Measurements from ENCODE around the gene ZNF649. TPM values are rescaled to one million over a fixed set of nuclear protein-coding genes. Genes with fewer than 3 reads are reported as not detected.
"Not testable (repeated sequence)": the region's sequence is repeated elsewhere in the genome, so short reads cannot be mapped to it uniquely, and the experiment has no call there.

Gene ZNF649
- total RNA-seq, 2 donors from 2014 or later: 26.5 to 33.5 TPM

DNA sequence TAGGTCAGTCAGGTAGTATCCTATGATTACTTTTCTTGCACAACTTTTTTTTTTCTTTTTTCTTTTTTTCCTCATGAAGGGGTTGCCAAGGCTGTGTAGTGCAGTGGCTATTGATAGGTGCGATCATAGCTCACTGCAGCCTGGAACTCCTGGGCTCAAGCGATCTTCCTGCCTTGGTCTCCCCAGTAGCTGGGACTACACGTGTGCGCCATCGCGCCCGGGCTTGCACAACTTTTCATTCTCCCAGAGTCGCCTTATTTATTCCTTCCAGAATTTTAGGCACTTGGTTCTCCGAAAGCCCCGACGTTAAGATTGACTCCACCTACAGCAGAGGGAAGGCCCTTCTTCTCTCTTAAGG, 21.6 kb upstream of the ZNF649 start:
- Histone ChIP-seq H3K27ac (peak overlapping the region; percentile 90), H3K4me1 (replicated peaks) (no peaks in the 10 kb centered on the region), H3K4me3 (peak overlapping the region; percentile 56 to 62), H3K27me3 (replicated peaks; ENCODE audit: insufficient read depth) (no peaks in the 10 kb centered on the region), H3K9me3 (peaks cover 6% of the 10 kb centered on the region), H3K36me3 (peaks cover 0 to 6% of the 10 kb centered on the region in 2 donors)
- no peak for DNase-seq (ENCODE audit: low spot score)
- intact Hi-C loops (cut with DNase I): loop anchor here (2.0 to 5.0 kb wide), 2 partner anchors 22 to 61 kb away; partner anchors contain the start of genes ZNF350 and ZNF649
- WGBS: 21% methylated on average over 11 of the region's 11 CpGs
- TF ChIP-seq, protein P1, sequence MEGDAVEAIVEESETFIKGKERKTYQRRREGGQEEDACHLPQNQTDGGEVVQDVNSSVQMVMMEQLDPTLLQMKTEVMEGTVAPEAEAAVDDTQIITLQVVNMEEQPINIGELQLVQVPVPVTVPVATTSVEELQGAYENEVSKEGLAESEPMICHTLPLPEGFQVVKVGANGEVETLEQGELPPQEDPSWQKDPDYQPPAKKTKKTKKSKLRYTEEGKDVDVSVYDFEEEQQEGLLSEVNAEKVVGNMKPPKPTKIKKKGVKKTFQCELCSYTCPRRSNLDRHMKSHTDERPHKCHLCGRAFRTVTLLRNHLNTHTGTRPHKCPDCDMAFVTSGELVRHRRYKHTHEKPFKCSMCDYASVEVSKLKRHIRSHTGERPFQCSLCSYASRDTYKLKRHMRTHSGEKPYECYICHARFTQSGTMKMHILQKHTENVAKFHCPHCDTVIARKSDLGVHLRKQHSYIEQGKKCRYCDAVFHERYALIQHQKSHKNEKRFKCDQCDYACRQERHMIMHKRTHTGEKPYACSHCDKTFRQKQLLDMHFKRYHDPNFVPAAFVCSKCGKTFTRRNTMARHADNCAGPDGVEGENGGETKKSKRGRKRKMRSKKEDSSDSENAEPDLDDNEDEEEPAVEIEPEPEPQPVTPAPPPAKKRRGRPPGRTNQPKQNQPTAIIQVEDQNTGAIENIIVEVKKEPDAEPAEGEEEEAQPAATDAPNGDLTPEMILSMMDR (IDR thresholded peaks at IDR 0.05): no peak
- TF ChIP-seq POLR2A (IDR thresholded peaks at IDR 0.05): no peak
- TF ChIP-seq POLR2AphosphoS5 (IDR thresholded peaks at IDR 0.05): no peak

DNA sequence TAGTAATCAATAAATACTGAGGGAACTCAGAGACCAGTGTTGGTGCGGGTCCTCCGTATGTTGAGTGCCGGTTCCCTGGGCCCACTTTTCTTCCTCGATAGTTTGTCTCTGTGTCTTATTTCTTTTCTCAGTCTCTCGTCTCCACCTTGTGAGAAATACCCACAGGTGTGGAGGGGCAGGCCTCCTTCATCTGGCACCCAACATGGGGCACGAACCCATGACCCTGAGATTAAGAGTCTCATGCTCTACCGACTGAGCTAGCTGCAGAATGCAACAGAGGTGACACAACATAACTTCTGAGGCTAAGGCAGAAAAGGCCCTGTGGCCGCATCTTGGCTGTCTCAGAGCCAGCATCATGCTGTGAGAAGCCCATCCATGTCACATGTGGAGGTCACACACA, 17.1 kb upstream of the ZNF649 start:
- Histone ChIP-seq H3K27ac (no peak overlapping the region), H3K4me3 (no peak overlapping the region), H3K4me1 (replicated peaks) (no peaks in the 10 kb centered on the region), H3K9me3 (peaks cover 6% of the 10 kb centered on the region), H3K27me3 (replicated peaks; ENCODE audit: insufficient read depth) (no peaks in the 10 kb centered on the region), H3K36me3 (no peaks in the 10 kb centered on the region)
- intact Hi-C loops (cut with DNase I): no loop called here
- TF ChIP-seq, protein P1 (IDR thresholded peaks at IDR 0.05): no peak
- TF ChIP-seq POLR2A (IDR thresholded peaks at IDR 0.05) (no peak), POLR2AphosphoS5 (IDR thresholded peaks at IDR 0.05) (no peak)
- no peak for DNase-seq (ENCODE audit: low spot score)
- WGBS: 97% methylated on average over 8 of the region's 8 CpGs

DNA sequence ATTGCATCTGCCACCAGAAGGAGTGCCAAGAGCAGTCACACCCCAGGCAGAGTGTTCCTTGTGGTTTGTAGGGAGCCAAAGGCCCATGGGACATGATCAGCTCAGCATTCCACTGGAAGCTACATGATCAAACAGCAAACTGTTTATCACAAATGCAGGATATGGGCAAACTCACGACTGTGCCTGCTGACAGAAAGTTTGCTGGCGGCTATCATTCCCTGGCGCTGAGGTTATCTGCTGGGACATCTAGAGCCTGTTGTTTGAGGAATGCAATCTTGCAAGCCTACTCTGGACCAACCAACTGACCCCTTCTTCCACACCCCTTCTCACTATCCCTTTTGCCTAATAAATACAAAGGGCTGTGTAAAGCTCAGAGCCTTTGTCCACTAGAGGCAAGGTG, 14.8 kb upstream of the ZNF649 start:
- 65% methylated on average over 3 of the region's 3 CpGs for WGBS
- H3K27me3 ChIP-seq (replicated peaks; ENCODE audit: insufficient read depth): no peaks in the 10 kb centered on the region
- H3K4me1 ChIP-seq (replicated peaks): no peaks in the 10 kb centered on the region
- intact Hi-C loops (cut with DNase I): no loop called here
- peaks cover 6% of the 10 kb centered on the region for H3K9me3 ChIP-seq
- peak; percentile 53 for DNase-seq (ENCODE audit: low spot score)
- H3K4me3 ChIP-seq: no peak overlapping the region
- no peaks in the 10 kb centered on the region for H3K36me3 ChIP-seq
- TF ChIP-seq POLR2A (IDR thresholded peaks at IDR 0.05): no peak
- TF ChIP-seq, protein P1 (IDR thresholded peaks at IDR 0.05): no peak
- peak; percentile 41 for TF ChIP-seq POLR2AphosphoS5 (IDR thresholded peaks at IDR 0.05)
- H3K27ac ChIP-seq: peak overlapping the region in 1 of 2 donors; percentile 64

DNA sequence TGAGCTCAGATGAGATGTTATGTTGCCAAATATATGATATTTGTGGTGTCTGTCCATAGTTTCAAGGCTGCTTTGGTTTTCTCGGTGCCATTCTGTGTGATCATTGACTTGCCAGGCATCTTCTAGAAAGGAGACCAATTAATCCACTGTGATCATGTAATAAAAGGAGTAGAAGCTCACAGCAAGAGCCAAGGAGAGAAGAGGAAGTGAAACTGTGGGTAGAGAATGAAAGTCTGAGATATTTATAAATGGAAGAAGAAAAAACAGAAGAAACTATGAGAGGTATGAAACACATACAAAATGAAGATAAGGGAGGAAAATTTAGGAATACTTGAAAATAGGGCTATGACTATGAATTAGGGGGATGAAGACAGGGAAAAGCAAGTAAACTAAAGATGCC, 11.3 kb upstream of the ZNF649 start:
- Histone ChIP-seq H3K9me3 (no peaks in the 10 kb centered on the region), H3K27ac (no peak overlapping the region), H3K4me3 (no peak overlapping the region), H3K4me1 (replicated peaks) (no peaks in the 10 kb centered on the region), H3K27me3 (replicated peaks; ENCODE audit: insufficient read depth) (no peaks in the 10 kb centered on the region), H3K36me3 (no peaks in the 10 kb centered on the region)
- 92% methylated on average over 1 of the region's 1 CpG for WGBS
- intact Hi-C loops (cut with DNase I): no loop called here
- TF ChIP-seq, protein P1 (IDR thresholded peaks at IDR 0.05): no peak
- TF ChIP-seq POLR2A (IDR thresholded peaks at IDR 0.05): no peak
- no peak for TF ChIP-seq POLR2AphosphoS5 (IDR thresholded peaks at IDR 0.05)
- no peak for DNase-seq (ENCODE audit: low spot score)

DNA sequence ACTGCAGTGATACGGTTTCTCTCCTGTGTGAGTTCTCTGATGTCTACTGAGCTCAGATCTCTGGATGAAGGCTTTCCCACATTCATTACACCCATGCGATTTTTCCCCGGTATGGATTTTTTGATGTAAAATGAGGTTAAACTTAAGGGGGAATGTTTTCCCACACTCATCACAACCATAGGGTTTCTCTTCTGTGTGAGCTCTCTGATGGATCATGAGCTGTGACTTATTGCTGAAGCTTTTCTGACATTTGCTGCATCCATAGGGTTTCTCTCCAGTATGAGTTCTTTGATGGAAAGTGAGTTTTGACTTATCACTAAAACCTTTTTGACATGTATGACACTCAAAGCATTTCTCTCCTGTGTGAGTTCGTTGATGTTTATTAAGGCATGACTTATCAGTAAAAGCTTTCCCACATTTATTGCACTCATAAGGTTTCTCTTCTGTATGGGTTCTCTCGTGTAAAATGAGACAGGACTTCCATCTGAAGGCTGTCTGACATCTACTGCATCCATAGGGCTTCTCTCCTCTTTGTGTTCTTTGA, 10.6 kb upstream of the ZNF649 start:
- no peaks in the 10 kb centered on the region for H3K9me3 ChIP-seq
- intact Hi-C loops (cut with DNase I): no loop called here
- DNase-seq (ENCODE audit: low spot score): no peak
- no peaks in the 10 kb centered on the region for H3K36me3 ChIP-seq
- no peak overlapping the region for H3K4me3 ChIP-seq
- H3K27me3 ChIP-seq (replicated peaks; ENCODE audit: insufficient read depth): no peaks in the 10 kb centered on the region
- H3K4me1 ChIP-seq (replicated peaks): no peaks in the 10 kb centered on the region
- TF ChIP-seq POLR2AphosphoS5 (IDR thresholded peaks at IDR 0.05): no peak
- TF ChIP-seq, protein P1 (IDR thresholded peaks at IDR 0.05): no peak
- no peak for TF ChIP-seq POLR2A (IDR thresholded peaks at IDR 0.05)
- 78% methylated on average over 5 of the region's 5 CpGs for WGBS
- H3K27ac ChIP-seq: no peak overlapping the region

DNA sequence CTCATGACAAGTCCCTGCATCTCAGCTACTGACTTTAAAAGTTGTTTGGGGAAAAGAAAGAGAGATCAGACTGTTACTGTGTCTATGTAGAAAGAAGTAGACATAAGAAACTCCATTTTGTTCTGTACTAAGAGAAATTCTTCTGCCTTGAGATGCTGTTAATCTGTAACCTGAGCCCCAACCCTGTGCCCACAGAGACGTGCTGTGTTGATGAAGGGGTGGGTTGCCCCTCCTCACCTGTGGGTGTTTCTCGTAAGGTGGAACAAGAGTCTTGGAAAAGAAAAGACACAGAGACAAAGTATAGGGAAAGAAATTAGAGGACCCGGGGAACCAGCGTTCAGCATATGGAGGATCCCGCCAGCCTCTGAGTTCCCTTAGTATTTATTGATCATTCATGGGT, 3.2 kb upstream of the ZNF649 start:
- H3K27ac ChIP-seq; H3K9me3 ChIP-seq; H3K4me1 ChIP-seq (replicated peaks); intact Hi-C loops (cut with DNase I); H3K36me3 ChIP-seq; H3K27me3 ChIP-seq (replicated peaks; ENCODE audit: insufficient read depth); DNase-seq (ENCODE audit: low spot score); H3K4me3 ChIP-seq: not testable (repeated sequence)
- WGBS: 43% methylated on average over 5 of the region's 5 CpGs

DNA sequence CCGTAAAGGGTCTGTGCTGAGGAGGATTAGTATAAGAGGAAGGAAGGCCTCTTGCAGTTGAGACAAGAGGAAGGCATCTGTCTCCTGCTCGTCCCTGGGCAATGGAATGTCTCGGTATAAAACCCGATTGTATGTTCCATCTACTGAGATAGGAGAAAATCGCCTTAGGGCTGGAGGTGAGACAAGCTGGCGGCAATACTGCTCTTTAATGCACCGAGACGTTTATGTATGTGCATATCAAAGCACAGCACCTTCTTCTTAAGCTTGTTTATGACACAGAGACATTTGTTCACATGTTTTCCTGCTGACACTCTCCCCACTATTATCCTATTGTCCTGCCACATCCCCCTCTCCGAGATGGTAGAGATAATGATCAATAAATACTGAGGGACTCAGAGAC, 1.3 kb upstream of the ZNF649 start:
- H3K9me3 ChIP-seq; H3K4me3 ChIP-seq; intact Hi-C loops (cut with DNase I); H3K27me3 ChIP-seq (replicated peaks; ENCODE audit: insufficient read depth); H3K4me1 ChIP-seq (replicated peaks); DNase-seq (ENCODE audit: low spot score); H3K36me3 ChIP-seq: not testable (repeated sequence)
- H3K27ac ChIP-seq: peak overlapping the region; percentile 91 to 94
- WGBS: 30% methylated on average over 9 of the region's 9 CpGs

Measured in prostate gland (tissue), 2 donors.